GM18870 (cell line): Measurements from ENCODE around the gene VIPR2.

Experiments
- ATAC-seq: cut with Tn5 transposase; IDR thresholded peaks from one replicate; pipeline ENCODE4 v1.9.1; 2021; ENCODE audit warnings: moderate library complexity; ENCODE audit not compliant: unreplicated experiment

VIPR2 gene

DNA sequence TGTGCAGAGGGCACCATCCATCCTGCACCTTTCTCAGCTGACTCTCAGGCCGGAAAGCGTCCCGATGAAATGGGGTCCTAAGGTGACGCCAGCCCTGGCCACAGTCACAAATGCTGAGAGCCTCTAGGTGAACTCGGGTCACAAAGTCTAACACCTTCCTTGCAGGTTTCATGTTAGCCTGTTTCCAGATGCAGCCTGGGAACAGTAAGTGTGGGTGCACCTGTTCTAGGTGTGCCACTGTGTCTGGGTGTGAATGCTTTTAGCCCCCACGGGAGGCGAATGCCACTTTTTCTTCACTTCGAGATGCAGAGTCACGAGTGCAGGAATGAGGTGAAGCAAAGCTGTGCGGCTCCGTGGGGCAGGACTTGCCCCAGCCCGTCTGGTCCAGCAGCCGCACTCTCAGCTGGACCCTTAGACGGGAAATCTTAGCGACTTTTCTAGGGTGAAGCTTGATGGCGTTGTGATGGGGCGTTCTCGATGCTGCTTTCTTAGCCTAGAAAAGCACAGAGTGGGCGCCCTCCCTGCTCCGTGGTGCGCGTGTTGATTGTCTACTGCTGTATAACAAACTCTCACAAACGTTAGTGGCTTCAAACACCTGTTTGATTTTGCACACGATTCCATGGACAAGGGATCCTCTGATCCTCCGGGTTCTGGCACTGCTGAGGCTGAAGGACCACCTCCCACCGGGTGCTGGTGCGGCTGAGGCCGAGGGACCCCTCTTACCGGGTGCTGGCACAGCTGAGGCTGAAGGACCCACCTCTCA, 13.6 kb upstream of the VIPR2 start:
- no peak for ATAC-seq

- ATAC-seq, result no peak
Measured at GRCh38 chr7:159157714-159158113, 13.0 kb upstream of the VIPR2 start.

DNA sequence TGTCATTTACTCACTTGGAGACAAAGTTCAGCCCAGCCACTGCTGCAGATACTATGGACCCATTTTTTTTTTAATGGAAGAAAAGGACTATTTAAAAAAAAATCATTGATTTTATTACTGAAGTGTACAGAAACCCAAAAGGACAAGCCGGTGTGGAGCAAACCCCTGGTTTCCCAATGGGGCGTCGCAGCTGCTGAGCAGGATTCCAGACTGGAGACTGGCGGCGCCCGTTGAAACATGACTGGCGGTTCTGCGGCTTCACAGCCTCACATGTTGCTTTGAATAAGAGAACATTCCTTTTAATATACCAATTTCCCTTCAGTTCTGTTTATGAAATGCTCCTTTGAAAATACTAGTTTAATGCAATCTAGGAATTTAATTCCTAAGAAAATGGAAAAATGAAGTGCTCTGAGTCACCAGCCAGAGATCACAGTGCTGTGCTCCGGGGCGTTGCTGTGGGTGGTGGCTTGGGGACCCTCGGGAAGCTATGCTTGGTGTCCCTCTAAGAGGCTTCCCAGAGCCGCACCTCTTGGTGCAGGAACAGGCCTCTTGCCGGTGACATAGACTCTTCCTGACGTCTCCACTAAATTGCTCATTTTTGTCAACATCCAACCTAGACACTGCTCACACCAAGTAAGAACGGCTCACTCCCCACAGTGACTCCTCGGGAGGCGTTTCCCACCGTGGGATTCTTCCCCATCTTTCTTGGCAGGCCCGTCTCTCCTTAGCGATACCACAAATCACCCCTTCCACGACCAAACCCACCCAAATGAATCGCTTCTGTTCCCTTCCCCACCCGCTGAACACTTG, 12.0 kb upstream of the VIPR2 start:
- no peak for ATAC-seq

DNA sequence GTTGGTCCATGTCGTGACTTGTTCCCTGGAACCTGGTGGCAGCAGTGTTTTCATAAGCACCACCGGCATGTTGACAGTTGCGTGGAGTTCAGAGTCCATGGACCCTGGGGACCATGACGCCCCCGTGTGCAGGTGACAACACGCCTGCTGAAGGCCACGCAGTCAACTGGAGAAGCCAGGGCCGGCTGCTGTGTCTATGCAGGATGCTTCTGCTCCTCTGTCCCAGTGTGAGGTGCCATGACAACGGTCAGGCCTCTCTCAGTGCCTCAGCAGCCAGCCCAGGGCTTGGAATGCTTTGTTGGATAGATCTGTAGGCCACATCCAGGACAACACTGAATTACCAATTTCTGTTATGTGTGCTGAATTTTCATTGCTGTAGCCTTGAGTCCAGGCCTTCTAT, 10.7 kb upstream of the VIPR2 start:
- ATAC-seq, result no peak

- ATAC-seq, result no peak
Measured at GRCh38 chr7:159154243-159154642, 9.6 kb upstream of the VIPR2 start.

GRCh38 chr7:159153511-159153910, 8.8 kb upstream of the VIPR2 start:
- ATAC-seq, result no peak

DNA sequence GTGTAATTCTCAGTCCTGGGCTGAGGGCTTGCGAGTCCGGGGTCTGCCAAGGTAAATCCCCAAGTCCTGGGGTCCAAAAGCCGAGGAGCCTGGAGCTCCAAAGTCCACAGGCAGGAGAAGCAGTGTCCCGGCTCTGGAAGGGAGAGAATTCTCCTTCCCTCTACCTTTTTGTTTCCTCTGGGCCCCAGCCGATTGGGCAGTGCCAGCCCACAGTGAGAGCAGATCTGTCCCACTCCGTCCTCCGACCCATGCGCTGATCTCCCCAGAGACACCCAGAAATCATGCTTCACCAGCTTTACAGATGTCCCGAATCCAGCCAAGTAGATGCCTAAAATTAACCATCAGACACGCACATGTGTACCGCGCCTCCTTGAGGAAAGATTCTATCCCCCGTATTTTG, 8.1 kb upstream of the VIPR2 start:
- ATAC-seq, result no peak

DNA sequence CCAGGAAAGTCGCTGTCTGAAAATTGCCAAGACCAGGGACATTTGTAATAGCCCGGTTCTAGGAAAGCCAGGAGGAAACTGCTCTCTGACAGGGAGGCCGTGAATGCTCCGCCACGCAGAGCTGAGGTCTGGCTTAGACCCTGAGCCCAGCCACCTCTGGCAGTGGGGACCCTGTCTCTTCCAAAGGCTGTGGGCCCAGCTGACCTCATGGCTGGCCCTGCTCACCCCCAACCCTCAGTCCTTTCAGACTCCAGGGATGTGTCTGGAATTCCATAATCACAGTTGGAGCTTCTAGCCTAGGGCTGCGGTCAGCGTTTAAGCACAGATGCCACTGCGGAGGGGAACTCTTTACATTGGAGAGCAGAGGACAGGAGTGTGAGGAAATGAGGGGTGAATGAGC, 6.6 kb upstream of the VIPR2 start:
- no peak for ATAC-seq

DNA sequence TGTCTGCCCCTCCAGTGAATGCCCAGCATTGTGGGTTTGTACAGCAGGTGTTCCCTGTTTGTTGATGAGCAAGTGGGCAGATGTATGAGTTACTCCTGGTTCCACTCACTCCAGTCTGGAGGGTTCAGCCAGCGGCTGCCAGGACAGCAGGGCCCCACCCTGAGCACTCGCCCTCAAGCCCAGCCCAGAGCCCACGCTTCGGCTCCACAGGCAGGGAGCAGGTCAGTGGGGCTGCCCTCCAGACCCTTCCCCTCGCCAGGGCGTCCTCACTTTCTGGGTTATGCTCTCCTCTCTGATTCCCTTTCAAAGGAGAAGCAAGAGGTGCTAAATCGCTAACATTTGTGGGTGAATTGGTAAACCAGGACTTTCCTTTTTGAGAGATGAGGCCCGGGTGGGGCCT, 4.8 kb upstream of the VIPR2 start:
- ATAC-seq, result no peak

DNA sequence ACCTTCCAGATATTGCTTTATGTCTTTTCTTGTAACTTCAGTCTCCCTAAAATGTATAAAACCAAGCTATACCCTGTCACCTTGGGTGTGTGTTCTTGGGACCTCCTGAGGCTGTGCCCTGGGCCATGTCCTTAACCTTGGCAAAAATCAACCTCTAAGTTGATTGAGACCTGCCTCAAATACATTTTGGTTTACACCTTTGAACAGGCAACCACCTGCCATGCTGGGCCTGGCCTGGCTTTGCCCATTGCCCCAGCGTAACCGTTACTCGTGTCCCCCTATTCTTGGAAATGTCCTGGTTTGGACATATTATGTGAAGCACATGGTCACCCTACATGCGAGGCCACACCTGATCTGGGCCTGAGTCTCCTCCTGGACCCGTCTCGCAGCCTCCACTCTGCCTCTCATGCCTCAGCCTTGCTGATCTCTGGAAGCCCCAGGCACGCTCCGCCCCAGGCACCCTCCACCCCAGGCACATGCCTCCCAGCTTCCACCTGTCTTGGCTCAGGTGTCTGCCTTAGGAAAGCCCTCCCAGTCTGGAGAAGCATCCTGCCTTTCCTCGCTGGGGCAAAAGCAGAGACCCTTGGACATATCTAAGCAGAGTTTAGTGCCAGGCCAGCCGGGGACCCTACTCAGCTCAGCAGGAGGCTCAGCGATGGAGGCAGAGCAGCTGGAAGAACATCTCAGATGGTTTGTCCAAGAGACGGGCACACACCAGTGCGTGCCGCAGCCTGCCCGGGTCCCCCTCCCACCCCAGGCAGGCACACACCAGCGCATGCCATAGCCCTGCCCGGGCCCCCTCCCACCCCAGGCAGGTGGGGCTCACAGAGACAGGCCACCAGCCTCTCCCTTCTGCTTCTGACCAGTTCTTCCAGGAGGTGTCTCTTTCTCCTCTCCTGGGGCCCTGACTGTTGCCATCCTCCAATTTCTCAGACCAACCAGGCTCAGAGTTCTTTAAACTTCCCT, 4.0 kb upstream of the VIPR2 start:
- ATAC-seq, result no peak

DNA sequence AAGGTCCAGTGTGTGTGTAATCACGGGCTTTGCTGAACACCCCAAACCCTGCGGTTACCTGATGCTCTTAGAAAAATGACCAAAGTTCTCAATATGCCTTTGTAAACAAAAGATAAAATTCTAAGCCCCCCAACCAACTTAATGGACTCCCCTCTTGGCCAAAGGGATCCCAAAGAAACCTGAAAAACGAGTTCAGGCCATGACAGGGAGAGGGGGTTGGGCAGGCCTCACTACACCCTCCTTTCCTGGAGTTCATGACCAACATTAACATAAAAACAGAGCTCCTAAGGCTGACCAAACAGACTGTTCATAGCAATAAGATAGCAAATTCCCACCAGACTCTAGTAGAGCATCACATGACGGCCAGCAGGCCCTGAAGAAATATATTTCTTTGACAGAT, 3.0 kb upstream of the VIPR2 start:
- ATAC-seq, result no peak

DNA sequence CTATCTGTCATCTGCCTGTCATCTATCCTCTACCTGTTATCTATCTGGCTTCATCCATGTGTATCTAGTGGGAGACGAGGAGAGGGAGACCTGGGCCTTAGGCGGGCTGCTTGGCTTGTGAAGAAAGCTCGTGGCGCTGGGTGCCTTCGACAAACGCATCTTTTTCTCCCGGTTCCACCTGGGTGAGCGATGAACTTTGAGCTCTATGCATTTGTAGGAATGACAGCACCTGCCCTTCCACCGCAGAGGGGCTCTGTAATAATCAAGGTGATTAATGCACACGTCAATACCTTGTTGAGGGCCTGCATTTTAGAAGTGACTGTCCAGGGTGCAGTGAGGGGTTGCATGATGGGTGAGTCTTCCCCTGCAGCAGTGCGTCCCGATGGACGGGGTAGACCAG, 2.6 kb upstream of the VIPR2 start:
- no peak for ATAC-seq

DNA sequence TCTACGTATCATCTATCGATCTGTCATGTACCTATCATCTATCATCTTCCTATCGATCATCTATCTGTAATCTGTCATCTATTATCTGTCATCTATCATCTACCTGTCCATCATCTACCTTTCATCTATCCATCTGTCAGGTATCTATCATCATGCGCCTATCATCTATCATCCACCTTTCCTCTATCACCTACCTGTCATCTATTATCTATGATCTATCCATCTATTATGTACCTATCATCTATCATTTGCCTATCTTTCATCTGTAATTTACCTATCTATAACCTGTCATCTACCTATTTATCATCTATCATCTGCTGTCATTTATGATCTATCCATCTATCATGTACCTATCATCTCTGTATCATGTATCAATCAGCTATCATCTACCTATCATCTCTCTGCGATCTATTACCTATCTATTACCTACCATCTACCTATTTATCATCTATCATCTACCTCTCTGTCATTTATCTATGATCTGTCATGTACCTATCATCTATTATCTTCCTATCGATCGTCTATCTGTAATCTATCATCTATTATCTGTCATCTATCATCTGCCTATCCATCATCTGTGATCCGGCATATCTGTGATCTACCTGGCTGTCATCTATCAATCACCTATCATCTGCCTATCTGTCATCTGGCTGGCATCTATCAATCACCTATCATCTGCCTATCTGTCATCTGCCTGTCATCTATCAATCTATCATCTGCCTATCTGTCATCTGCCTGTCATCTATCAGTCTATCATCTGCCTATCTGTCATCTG, 1.6 kb upstream of the VIPR2 start:
- ATAC-seq, result no peak

GRCh38 chr7:159145490-159145855, 806 bp upstream of the VIPR2 start:
- ATAC-seq, result no peak

DNA sequence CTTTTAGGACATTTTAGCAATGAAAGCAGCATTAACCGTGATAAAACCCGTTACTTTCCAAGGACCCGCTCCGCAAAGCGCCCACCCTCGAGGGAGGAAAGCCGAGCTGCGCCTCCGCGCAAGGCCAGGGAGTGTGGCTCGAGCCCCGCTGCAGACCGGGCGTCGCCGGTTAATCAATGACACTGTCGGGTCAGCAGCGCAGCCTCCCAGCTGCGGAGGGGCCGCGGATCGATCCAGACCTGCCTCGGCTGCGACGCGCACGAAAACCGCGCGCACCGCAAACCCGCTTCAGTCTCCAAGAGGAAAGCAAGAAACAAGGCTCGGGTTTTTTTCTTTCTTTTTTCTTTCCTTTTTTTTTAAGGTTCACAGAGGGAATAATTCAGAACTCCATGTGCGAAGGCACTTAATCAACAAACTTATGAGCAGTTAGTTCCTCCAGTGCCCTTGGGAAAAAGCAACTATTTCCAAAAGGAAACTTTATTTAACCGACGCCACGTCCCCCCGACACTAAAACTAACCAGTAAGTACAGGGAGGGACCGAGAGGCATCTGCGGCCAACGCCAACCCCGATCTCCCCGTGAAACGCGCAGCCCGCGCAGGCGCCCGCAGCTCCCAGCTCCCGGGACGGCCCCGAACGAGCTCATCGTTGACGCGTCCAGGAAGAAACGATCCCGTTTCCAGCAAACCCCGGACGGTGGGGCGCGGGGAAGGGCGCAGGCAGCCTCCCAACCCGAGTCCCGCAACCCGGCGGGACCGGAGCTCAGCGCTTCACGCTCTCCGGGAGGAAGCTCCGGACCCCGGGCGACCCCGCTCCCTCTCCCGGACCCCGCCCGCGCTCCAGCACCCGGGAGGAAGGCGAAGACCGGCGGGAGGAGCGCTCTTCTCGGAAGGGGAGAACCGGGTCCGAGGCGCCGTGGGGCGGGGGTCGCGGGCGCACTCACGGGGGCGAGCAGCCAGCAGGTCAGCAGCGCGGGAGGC, 598 bp downstream of the VIPR2 start:
- no peak for ATAC-seq

GRCh38 chr7:159142730-159143129, 1.9 kb downstream of the VIPR2 start:
- no peak for ATAC-seq

GRCh38 chr7:159142199-159142598, 2.5 kb downstream of the VIPR2 start:
- ATAC-seq, result no peak

GRCh38 chr7:159141660-159142059, 3.0 kb downstream of the VIPR2 start:
- no peak for ATAC-seq

GRCh38 chr7:159141167-159141566, 3.5 kb downstream of the VIPR2 start:
- ATAC-seq, result no peak
